HG02973 (cell line): ENCODE measurements around the gene HSPA1B.
"Not testable (repeated sequence)": the region's sequence is repeated elsewhere in the genome, so short reads cannot be mapped to it uniquely, and the experiment has no call there.

Experiments
- ATAC-seq: cut with Tn5 transposase; IDR thresholded peaks from one replicate; pipeline ENCODE4 v1.9.1; 2021; ENCODE audit warnings: moderate library complexity; ENCODE audit not compliant: unreplicated experiment

HSPA1B gene

GRCh38 chr6:31825553-31825952 is 2.0 kb upstream of the HSPA1B start:
- no peak for ATAC-seq

DNA sequence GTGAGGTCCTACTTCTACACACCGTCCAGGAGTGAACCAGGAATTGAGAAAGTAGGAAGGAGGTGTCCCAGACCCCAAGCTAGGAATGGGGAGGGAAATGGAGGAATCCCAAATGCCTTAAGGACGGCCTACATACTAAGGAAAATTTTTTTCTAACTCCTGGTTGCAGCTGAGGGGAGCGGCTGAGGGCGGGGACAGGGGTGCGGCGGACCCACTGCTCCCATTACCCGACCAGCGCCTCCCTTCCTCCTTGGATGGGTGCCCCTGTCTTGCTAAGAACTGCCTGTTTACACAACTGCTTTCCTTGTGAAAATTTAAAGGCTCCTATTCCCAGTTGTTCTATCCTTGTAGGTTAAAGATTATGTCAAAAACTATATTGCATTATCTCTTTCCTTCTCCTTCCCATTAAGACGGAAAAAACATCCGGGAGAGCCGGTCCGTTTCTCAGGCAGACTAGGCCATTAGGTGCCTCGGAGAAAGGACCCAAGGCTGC is 699 bp upstream of the HSPA1B start:
- ATAC-seq = no peak

- ATAC-seq = no peak
Observed at GRCh38 chr6:31829633-31830283, 2.2 kb downstream of the HSPA1B start.

DNA sequence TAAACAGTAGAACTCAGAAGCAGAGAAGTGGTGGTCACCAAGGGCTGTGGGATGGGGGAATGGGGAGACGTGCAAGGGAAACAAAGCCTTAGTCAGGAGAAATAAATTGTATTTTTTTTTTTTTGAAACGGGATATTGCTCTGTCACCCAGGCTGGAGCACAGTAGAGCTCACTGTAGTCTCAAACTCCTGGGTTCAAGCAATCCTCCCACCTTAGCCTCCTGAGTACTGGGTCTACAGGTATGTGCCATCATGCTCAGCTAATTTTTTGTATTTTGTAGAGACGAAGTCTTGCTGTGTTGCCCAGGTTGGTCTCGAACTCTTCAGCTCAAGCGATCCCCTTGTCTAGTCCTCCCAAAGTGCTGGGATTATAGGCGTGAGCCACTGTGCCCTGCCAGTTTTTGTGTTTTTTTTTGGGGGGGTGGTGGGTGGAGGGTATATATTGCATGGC is 3.4 kb downstream of the HSPA1B start:
- ATAC-seq = no peak

GRCh38 chr6:31831350-31832215 is 4.0 kb downstream of the HSPA1B start:
- ATAC-seq = no peak

DNA sequence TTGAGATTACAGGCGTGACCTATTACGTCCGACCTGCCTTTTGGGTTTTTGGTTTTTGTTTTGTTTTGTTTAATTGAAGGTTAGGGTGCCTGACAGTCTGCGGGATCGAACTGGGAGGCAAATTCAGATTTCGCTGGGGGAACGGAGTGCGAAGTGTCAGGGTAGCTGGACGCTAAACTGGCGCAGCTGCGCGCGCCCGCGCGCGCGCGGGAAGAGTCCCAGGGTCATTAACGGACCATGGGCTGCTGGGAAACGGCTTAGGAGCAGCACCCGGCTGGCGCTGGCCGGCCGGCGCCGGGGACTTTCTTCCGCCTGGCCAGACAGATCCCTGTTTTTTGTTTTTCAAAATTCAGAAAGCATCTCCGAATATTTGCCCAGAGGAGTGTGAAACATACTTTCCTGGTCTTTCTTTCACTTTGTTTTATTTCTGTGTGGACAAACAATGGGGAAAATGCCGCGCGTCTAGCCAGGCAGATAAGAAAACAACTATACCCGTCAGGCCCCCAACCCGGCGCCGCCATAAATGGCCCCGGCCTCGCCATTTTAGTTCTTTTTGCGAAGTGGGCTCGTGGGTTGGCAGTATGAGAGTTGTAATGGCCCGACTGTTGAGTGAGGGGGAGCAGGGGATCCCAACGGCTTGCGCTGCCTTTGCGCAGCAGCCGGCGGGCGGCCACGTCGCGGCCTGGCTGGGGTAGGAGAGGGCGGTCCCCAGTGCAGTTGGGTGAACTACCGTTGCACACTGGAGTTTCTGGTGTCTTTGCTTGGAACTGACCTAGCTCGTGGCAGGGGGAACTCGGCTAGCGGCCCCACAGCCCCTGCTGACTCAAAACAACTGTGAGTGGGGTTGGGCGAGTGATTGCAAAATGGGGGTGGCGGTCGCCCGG is 7.1 kb downstream of the HSPA1B start:
- ATAC-seq = peak; percentile 34

DNA sequence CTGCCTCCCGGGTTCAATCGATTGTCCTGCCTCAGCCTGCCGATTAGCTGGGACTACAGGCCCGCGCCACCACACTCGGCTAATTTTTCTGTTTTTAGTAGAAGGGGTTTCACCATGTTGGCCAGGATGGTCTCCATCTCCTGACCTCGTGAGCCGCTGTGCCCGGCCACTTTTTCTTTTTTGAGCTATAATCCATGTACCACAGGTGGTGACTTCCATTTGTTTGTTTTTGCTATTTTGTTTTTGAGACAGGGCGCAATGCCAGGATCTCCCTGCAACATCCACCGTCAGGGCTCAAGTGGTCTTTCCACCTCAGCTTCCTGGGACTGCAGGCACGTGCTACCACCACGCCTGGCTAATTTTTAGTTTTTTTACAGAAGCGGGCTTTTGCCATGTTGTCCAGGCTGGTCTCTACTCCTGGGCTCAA is 8.5 kb downstream of the HSPA1B start:
- no peak for ATAC-seq

DNA sequence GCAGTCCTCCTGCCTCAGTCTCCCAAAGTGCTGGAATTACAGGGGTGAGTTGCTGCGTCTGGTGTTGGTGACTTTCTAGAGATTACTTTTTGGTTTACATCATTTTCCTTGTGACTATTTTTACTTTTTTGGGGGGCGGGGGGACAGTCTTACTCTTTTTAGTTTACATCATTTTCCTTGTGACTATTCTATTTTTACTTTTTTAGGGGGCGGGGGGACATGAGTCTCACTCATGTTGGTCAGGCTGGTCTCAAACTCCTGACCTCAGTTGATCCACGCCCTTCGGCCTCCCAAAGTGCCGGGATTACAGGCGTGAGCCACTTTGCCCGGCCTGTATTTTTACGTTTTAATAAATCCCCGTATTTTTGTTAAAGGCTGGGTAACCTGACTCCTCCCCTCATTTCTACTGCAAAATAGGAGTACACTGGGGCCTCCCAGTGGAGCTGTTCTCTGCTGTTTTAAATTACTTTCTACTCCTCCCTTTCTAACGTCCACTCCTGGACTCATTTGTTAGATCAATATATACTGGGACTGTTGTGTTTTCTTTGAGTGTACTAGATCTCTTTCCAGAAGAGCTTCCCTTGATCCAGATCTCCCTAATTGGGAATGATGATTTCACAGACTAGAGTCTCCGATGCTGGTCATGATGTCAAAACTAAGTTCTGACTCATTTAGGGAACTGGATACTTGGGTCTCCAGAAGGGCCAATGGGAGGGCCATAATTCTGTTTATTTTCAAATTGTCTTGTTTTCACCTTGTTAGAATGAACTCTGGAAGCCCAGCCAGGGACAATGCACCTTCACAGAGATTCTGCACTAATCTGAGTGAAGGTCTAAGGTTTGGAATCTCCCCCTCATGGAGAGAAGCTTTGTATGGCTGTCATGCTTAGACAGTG is 9.2 kb downstream of the HSPA1B start:
- ATAC-seq = no peak

DNA sequence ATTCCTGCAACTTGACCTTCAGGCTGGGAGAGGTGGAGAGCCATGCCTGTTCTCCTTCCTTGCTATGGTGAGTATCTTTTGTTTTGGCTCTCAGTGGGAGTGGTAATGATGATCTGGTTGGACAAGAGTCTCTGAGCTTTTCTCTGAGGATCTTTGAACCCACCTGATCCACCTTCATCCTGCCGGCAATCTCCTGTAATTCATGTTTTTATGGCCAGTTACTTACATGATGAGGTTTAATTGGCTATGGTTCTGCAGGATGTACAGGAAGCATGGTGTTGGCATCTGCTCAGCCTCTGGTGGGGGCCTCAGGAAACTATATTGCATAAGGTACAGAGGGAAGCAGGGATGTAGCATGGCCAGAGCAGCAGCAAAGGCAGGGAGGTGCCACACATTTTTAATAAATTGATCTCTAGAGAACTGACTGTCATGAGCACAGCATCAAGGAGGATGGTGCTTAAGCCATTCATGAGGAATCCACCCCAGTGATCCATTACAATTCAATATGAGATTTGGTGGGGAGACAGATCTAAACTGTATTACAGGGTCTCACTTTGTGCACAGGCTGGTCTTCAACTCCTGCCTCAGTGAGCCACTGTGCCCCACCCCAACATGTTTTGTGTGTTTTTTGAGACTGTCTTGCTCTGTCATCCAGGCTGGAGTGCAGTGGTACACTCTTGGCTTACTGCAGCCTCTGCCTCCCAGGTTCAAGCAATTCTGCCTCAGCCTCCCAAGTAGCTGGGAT is 10.0 kb downstream of the HSPA1B start:
- ATAC-seq = no peak

- ATAC-seq = not testable (repeated sequence)
Observed at GRCh38 chr6:31838114-31838553, 10.6 kb downstream of the HSPA1B start.

GRCh38 chr6:31838968-31839367 is 11.4 kb downstream of the HSPA1B start:
- no peak for ATAC-seq

- ATAC-seq = not testable (repeated sequence)
Observed at GRCh38 chr6:31839779-31840126, 12.2 kb downstream of the HSPA1B start.

GRCh38 chr6:31842053-31842452 is 14.5 kb downstream of the HSPA1B start:
- no peak for ATAC-seq

DNA sequence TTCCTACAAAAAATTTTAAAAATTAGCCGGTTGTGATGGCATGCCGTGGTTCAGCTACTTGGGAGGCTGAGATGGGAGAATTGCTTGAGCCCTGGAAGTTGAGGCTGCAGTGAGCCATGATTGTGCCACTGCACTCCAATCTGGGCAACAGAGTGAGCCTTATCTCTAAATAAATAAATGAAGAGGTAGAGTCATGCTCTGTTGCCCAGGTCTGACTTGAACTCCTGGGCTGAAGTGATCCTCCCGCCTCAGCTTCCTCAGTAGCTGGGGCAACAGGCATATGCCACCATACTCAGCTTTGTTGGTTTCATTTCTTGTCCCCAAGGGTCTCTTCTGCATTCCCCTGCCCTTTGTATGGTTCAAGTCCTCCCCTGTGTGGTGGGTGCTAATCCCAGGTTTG is 17.0 kb downstream of the HSPA1B start:
- no peak for ATAC-seq

GRCh38 chr6:31847276-31847978 is 19.9 kb downstream of the HSPA1B start:
- ATAC-seq = no peak

GRCh38 chr6:31850765-31851484 is 23.4 kb downstream of the HSPA1B start:
- ATAC-seq = no peak

DNA sequence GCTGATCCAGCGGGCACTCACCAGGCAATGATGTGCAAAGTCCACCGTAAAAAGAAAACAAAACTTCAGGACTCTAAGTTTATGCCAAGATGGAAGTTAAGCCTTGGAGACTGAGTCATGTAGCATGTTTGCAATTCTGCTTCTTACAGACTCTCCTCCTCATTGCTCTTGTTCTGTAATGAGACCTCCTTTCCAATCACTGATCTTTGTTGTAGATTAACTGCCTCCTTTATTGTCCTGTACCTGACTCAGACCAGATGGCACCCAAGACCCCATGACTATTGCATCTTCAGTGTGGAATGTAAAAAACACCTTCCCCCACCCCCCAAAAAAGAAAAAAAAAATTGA is 23.9 kb downstream of the HSPA1B start:
- no peak for ATAC-seq
